IPS DF 4.7 (cell line): ENCODE data around the gene LACRT.
"Not testable (repeated sequence)": the region's sequence is repeated elsewhere in the genome, so short reads cannot be mapped to it uniquely, and the experiment has no call there.

Experiments used
- DNase-seq: peaks from one replicate; pipeline ENCODE4 v3.0.0-alpha.2; 2013; ENCODE audit warnings: low spot score; ENCODE audit errors: extremely low read depth

The LACRT gene

GRCh38 chr12:54634795-54635194 lies at the start of gene LACRT:
Gene LACRT, minus strand, starts transcription at chr12:54634895. Its CDS starts 54 bp downstream, at chr12:54634841.
- no peak for DNase-seq

- no peak for DNase-seq
Measured at GRCh38 chr12:54683398-54683797, 48.7 kb upstream of the LACRT start.

GRCh38 chr12:54682674-54683073 lies 48.0 kb upstream of the LACRT start:
- DNase-seq: no peak

- no peak for DNase-seq
Measured at GRCh38 chr12:54680374-54680773, 45.7 kb upstream of the LACRT start.

GRCh38 chr12:54678131-54678530 lies 43.4 kb upstream of the LACRT start:
- DNase-seq: no peak

- DNase-seq: no peak
Measured at GRCh38 chr12:54667945-54668344, 33.2 kb upstream of the LACRT start.

- DNase-seq: no peak
Measured at GRCh38 chr12:54666008-54666407, 31.3 kb upstream of the LACRT start.

- not testable (repeated sequence) for DNase-seq
Measured at GRCh38 chr12:54665022-54665635, 30.4 kb upstream of the LACRT start.

- no peak for DNase-seq
Measured at GRCh38 chr12:54663603-54664002, 28.9 kb upstream of the LACRT start.

GRCh38 chr12:54662026-54662425 lies 27.3 kb upstream of the LACRT start:
- DNase-seq: no peak

GRCh38 chr12:54661048-54661447 lies 26.4 kb upstream of the LACRT start:
- DNase-seq: no peak

- no peak for DNase-seq
Measured at GRCh38 chr12:54660320-54660962, 25.7 kb upstream of the LACRT start.

GRCh38 chr12:54658306-54659264 lies 23.9 kb upstream of the LACRT start:
- DNase-seq: peak; percentile 85

- DNase-seq: no peak
Measured at GRCh38 chr12:54657105-54657607, 22.5 kb upstream of the LACRT start.

- no peak for DNase-seq
Measured at GRCh38 chr12:54654926-54655325, 20.2 kb upstream of the LACRT start.

- no peak for DNase-seq
Measured at GRCh38 chr12:54653025-54653424, 18.3 kb upstream of the LACRT start.

- no peak for DNase-seq
Measured at GRCh38 chr12:54650889-54651288, 16.2 kb upstream of the LACRT start.

- no peak for DNase-seq
Measured at GRCh38 chr12:54650409-54650808, 15.7 kb upstream of the LACRT start.

- no peak for DNase-seq
Measured at GRCh38 chr12:54649825-54650224, 15.1 kb upstream of the LACRT start.

GRCh38 chr12:54648265-54648664 lies 13.6 kb upstream of the LACRT start, which contains the start of gene DCD:
Gene DCD, minus strand, starts transcription at chr12:54648365. Its CDS starts 62 bp downstream, at chr12:54648303.
- DNase-seq: no peak

GRCh38 chr12:54641554-54641953 lies 6.9 kb upstream of the LACRT start:
- DNase-seq: no peak

GRCh38 chr12:54641089-54641488 lies 6.4 kb upstream of the LACRT start:
- DNase-seq: no peak
